ENCODE results near the gene TBC1D13. TPM values are rescaled to one million over a fixed set of nuclear protein-coding genes. Genes with fewer than 3 reads are reported as not detected.

The TBC1D13 gene
- total and polyA plus RNA-seq, 2 donors (not counting 1 experiment from before 2014, with no cell fraction given): 28.8 to 29.1 TPM

DNA sequence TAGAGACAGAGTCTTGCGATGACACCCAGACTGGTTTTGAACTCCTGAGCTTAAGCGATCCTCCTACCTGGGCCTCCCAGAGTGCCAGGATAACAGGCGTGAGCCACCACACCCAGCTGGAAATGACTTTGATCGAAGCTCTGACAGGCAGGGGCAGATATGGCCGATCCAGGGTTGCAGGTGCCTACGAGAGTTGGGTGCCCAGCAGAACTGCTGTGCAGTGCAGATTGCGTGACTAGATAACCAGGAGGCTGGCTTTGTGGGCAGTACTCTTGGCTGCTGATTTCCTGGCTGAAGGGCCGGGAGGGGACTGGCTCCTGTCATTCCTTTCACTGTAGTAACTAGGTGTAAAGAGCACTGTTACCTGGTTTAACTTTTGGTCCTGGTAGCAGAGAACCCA lies 11.8 kb downstream of the TBC1D13 start:
- no peak overlapping the region for H3K4me3 ChIP-seq (ENCODE audit: control extremely low read depth in 1 of 5, extremely low read depth in 1 of 5, insufficient read depth in 1 of 5, low read depth in 2 of 5, low read length in 4 of 5)
- H3K4me1 ChIP-seq (ENCODE audit: control insufficient read depth in 2 of 2, insufficient read depth in 2 of 2, low read length in 2 of 2): no peaks in the 10 kb centered on the region
- no peak overlapping the region for H2AFZ ChIP-seq (ENCODE audit: insufficient read depth, low read depth, low read length, poor library complexity, severe bottlenecking)
- no peaks in the 10 kb centered on the region for H3K4me1 Mint-ChIP-seq
- ATAC-seq (ENCODE audit: low read depth) (no peak), DNase-seq (no peak)
- intact Hi-C loops (cut with micrococcal nuclease): no loop called here
- H3K9me3 Mint-ChIP-seq (ENCODE audit: insufficient read depth): no peaks in the 10 kb centered on the region
- no peaks in the 10 kb centered on the region for H3K27me3 Mint-ChIP-seq
- CTCF ChIA-PET: interaction anchor here (0.6 to 1.0 kb wide), 2 partner anchors 19 to 209 kb away, joined by 4 read pairs; partner anchors contain the start of gene ENDOG
- no peaks in the 10 kb centered on the region for H4K20me1 ChIP-seq (ENCODE audit: control insufficient read depth, insufficient read depth, low read length, poor library complexity, severe bottlenecking)
- H3K36me3 ChIP-seq (replicated peaks in 1 of 2; ENCODE audit: control extremely low read depth in 1 of 2, control insufficient read depth in 1 of 2, extremely low read depth in 1 of 2, insufficient read depth in 2 of 2, low read length in 1 of 2): peaks cover 0 to 48% of the 10 kb centered on the region in 2 experiments
- TF ChIP-seq EZH2 (IDR thresholded peaks at IDR 0.05; ENCODE audit: borderline replicate concordance, insufficient read depth, low read depth, low read length, poor library complexity, severe bottlenecking): no peak
- TF ChIP-seq, protein P1, sequence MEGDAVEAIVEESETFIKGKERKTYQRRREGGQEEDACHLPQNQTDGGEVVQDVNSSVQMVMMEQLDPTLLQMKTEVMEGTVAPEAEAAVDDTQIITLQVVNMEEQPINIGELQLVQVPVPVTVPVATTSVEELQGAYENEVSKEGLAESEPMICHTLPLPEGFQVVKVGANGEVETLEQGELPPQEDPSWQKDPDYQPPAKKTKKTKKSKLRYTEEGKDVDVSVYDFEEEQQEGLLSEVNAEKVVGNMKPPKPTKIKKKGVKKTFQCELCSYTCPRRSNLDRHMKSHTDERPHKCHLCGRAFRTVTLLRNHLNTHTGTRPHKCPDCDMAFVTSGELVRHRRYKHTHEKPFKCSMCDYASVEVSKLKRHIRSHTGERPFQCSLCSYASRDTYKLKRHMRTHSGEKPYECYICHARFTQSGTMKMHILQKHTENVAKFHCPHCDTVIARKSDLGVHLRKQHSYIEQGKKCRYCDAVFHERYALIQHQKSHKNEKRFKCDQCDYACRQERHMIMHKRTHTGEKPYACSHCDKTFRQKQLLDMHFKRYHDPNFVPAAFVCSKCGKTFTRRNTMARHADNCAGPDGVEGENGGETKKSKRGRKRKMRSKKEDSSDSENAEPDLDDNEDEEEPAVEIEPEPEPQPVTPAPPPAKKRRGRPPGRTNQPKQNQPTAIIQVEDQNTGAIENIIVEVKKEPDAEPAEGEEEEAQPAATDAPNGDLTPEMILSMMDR (IDR thresholded peaks at IDR 0.05): no peak
- no peaks in the 10 kb centered on the region for H3K79me2 ChIP-seq (ENCODE audit: control insufficient read depth, insufficient read depth, low read length)
- H3K27ac ChIP-seq (ENCODE audit: low read length in 2 of 2): no peak overlapping the region
- 95% methylated on average over 7 of the region's 8 CpGs for WGBS (ENCODE audit: insufficient coverage)
- POLR2A ChIA-PET: no interaction called here
- H3K9me3 ChIP-seq (ENCODE audit: control extremely low read depth in 1 of 3, control insufficient read depth in 2 of 3, insufficient read depth in 1 of 3, low read length in 2 of 3): no peaks in the 10 kb centered on the region
- H3K4me3 Mint-ChIP-seq: no peak overlapping the region
- no peak overlapping the region for H3K9ac ChIP-seq (ENCODE audit: low read length)
- H3K4me2 ChIP-seq (replicated peaks; ENCODE audit: low read depth, low read length, poor library complexity, severe bottlenecking): no peak overlapping the region
- H3K27me3 ChIP-seq (replicated peaks in 1 of 4; ENCODE audit: control extremely low read depth in 1 of 4, control insufficient read depth in 3 of 4, insufficient read depth in 4 of 4, low read length in 3 of 4): no peaks in the 10 kb centered on the region
- no peak overlapping the region for H3K27ac Mint-ChIP-seq

DNA sequence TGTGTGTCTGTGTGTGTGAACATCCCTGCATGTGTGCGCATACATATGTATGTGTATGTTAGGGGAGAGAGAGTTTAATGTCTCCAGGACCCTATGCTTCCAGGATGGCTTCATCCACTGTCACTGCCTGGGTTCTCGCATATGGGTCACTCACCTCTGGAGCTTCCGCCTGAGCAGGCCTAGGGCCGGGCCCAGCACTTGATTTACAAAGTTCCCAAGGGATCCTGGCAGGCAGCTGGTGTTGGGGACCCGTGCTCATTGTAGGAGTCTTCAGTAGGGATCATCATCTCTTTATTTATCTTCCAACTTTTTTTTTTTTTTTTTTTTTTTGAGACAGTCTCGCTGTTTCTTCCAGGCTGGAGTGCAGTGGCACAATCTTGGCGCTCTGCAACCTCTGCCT lies 13.0 kb downstream of the TBC1D13 start:
- 100% methylated on average over 2 of the region's 7 CpGs for WGBS (ENCODE audit: insufficient coverage)
- H3K27me3 ChIP-seq (replicated peaks in 1 of 4; ENCODE audit: control extremely low read depth in 1 of 4, control insufficient read depth in 3 of 4, insufficient read depth in 4 of 4, low read length in 3 of 4): no peaks in the 10 kb centered on the region
- H3K27ac ChIP-seq (ENCODE audit: low read length in 2 of 2): no peak overlapping the region
- ATAC-seq (ENCODE audit: low read depth) (no peak), DNase-seq (no peak)
- Mint-ChIP-seq H3K27me3 (no peaks in the 10 kb centered on the region), H3K4me1 (no peaks in the 10 kb centered on the region), H3K4me3 (no peak overlapping the region), H3K27ac (no peak overlapping the region), H3K9me3 (ENCODE audit: insufficient read depth) (no peaks in the 10 kb centered on the region)
- H3K79me2 ChIP-seq (ENCODE audit: control insufficient read depth, insufficient read depth, low read length): no peaks in the 10 kb centered on the region
- peaks cover 0 to 51% of the 10 kb centered on the region in 2 experiments for H3K36me3 ChIP-seq (replicated peaks in 1 of 2; ENCODE audit: control extremely low read depth in 1 of 2, control insufficient read depth in 1 of 2, extremely low read depth in 1 of 2, insufficient read depth in 2 of 2, low read length in 1 of 2)
- ChIA-PET POLR2A (no interaction called here), CTCF (no interaction called here)
- no peaks in the 10 kb centered on the region for H4K20me1 ChIP-seq (ENCODE audit: control insufficient read depth, insufficient read depth, low read length, poor library complexity, severe bottlenecking)
- H3K4me2 ChIP-seq (replicated peaks; ENCODE audit: low read depth, low read length, poor library complexity, severe bottlenecking): no peak overlapping the region
- intact Hi-C loops (cut with micrococcal nuclease): no loop called here
- H2AFZ ChIP-seq (ENCODE audit: insufficient read depth, low read depth, low read length, poor library complexity, severe bottlenecking): no peak overlapping the region
- H3K4me3 ChIP-seq (ENCODE audit: control extremely low read depth in 1 of 5, extremely low read depth in 1 of 5, insufficient read depth in 1 of 5, low read depth in 2 of 5, low read length in 4 of 5): no peak overlapping the region
- no peak overlapping the region for H3K9ac ChIP-seq (ENCODE audit: low read length)
- TF ChIP-seq, protein P1 (IDR thresholded peaks at IDR 0.05): no peak
- no peak for TF ChIP-seq EZH2 (IDR thresholded peaks at IDR 0.05; ENCODE audit: borderline replicate concordance, insufficient read depth, low read depth, low read length, poor library complexity, severe bottlenecking)
- no peaks in the 10 kb centered on the region for H3K4me1 ChIP-seq (ENCODE audit: control insufficient read depth in 2 of 2, insufficient read depth in 2 of 2, low read length in 2 of 2)
- H3K9me3 ChIP-seq (ENCODE audit: control extremely low read depth in 1 of 3, control insufficient read depth in 2 of 3, insufficient read depth in 1 of 3, low read length in 2 of 3): no peaks in the 10 kb centered on the region

Data from B cell (primary cell).